Esophagus squamous epithelium (tissue), 5 donors: ENCODE measurements around the gene PIP5K1B. TPM values are rescaled to one million over a fixed set of nuclear protein-coding genes. Genes with fewer than 3 reads are reported as not detected.

Source experiments
- DNase-seq: peaks from one replicate; lab custom pipeline; 2025; lab: John Stamatoyannopoulos, UW
- H3K27ac ChIP-seq, 4 donors: fragments of 200-600 bp; sonication (generic); one replicate each; pipeline ENCODE4 v1.5.1; 2016 to 2019; ENCODE audit warnings: mild to moderate bottlenecking in 1 of 4
- H3K27me3 ChIP-seq, 4 donors: fragments of 200-600 bp; sonication (generic); 1 replicate in 3 of 4; 2 replicates in 1 of 4; pipeline versions ENCODE4 v1.5.1 to v1.6.0; 2017 to 2021; ENCODE audit warnings: antibody characterized with exemption in 1 of 4
- H3K36me3 ChIP-seq, 3 donors: fragments of 200-600 bp; sonication (generic); one replicate each; pipeline ENCODE4 v1.5.1; 2016 to 2019
- H3K4me1 ChIP-seq, 3 donors: fragments of 200-600 bp; sonication (generic); one replicate each; pipeline ENCODE4 v1.5.1; 2017 to 2019
- H3K4me3 ChIP-seq, 4 donors: fragments of 200-600 bp; sonication (generic); 1 replicate in 3 of 4; 2 replicates in 1 of 4; pipeline ENCODE4 v1.5.1; 2016 to 2019; ENCODE audit warnings: mild to moderate bottlenecking in 2 of 4, moderate library complexity in 1 of 4
- H3K9me3 ChIP-seq, 3 donors: fragments of 200-600 bp; sonication (generic); one replicate each; pipeline ENCODE4 v1.5.1; 2016 to 2019
- POLR2A ChIP-seq, 4 donors: fragments of 450-650 bp; IDR thresholded peaks; one replicate each; pipeline ENCODE4 v1.6.1; 2017; ENCODE audit warnings: antibody characterized with exemption in 4 of 4, mild to moderate bottlenecking in 4 of 4, moderate library complexity in 3 of 4
- WGBS, 2 donors: methylation state at CpG; one replicate each; pipeline ENCODE4 v1.1.5; 2018; 5-methylcytosine and 5-hydroxymethylcytosine counted together
- intact Hi-C: fragments of 100-400 bp; cut with DNase I; formaldehyde crosslinking; loops from one replicate; pipeline ENCODE4 v1.15.0; 2022
- total RNA-seq, 4 donors: library from RNA; depleted of rRNA; stranded (reverse); fragments of >200 nt; gene quantifications; one replicate each; pipeline ENCODE4 v1.1.0, GENCODE V29; 2016
- TF ChIP-seq, protein P1 (sequence below), 6 experiments: fragments of 450-650 bp in 4 of 6; fragments of 200-600 bp in 2 of 6; sonication (generic) in 2 of 6; IDR thresholded peaks; one replicate each; pipeline ENCODE4 v1.5.1; 2016 to 2019; ENCODE audit warnings: antibody characterized with exemption in 6 of 6, mild to moderate bottlenecking in 4 of 6, moderate library complexity in 4 of 6
- donor health status: DM: yes; HTN: yes; CAD: no.

Gene PIP5K1B
- total RNA-seq, 4 donors from 2014 or later = 0.38 to 0.97 (median 0.56) TPM; not detected in 1

DNA sequence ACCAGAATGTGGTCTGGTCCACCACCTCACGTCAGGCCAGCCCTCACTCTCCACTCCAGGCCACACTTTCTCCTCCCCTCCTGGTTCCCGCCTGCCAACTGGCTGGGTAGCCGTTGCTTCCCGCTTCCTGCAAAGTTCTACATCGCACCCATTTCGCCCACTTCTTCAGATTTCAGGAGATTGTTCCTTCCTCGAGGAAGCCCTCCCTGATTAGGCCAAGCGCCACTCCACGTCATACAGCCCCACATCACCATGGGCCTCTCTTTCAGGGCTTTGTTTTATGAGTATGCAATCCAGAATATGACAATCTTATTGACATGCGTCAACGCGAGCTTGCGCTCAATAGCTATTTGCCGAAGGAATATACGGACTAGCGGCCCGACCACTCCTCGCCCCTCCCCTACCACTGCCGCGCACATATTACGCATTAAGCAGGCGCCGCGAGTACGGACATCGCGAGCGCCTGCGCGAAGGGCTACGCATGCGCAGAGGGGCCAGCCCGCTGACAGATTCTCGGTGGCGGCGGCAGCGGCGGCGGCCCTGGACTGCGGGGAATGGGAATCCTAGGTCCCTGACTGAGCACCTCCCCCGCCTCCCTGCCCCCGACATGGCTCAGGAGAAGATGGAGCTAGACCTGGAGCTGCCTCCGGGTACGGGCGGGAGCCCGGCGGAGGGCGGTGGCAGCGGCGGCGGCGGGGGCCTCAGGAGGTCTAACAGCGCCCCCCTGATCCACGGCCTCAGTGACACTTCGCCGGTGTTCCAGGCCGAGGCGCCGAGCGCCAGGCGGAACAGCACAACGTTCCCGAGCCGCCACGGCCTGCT, 74.7 kb downstream of the PIP5K1B start:
- Histone ChIP-seq H3K27ac (peak overlapping the region; percentile 92 to 95 (median 92)), H3K4me1 (peaks cover 9 to 91% (median 39%) of the 10 kb centered on the region in 3 donors), H3K27me3 (no peaks in the 10 kb centered on the region), H3K4me3 (peak overlapping the region; percentile 68 to 87 (median 73)), H3K9me3 (no peaks in the 10 kb centered on the region), H3K36me3 (no peaks in the 10 kb centered on the region)
- peak in 3 of 4 donors; percentile 81 to 91 (median 90) for TF ChIP-seq POLR2A (IDR thresholded peaks at IDR 0.05)
- TF ChIP-seq, protein P1, sequence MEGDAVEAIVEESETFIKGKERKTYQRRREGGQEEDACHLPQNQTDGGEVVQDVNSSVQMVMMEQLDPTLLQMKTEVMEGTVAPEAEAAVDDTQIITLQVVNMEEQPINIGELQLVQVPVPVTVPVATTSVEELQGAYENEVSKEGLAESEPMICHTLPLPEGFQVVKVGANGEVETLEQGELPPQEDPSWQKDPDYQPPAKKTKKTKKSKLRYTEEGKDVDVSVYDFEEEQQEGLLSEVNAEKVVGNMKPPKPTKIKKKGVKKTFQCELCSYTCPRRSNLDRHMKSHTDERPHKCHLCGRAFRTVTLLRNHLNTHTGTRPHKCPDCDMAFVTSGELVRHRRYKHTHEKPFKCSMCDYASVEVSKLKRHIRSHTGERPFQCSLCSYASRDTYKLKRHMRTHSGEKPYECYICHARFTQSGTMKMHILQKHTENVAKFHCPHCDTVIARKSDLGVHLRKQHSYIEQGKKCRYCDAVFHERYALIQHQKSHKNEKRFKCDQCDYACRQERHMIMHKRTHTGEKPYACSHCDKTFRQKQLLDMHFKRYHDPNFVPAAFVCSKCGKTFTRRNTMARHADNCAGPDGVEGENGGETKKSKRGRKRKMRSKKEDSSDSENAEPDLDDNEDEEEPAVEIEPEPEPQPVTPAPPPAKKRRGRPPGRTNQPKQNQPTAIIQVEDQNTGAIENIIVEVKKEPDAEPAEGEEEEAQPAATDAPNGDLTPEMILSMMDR (IDR thresholded peaks at IDR 0.05) = peak; percentile 11 to 65 (median 20)
- DNase-seq = peak; percentile 70
- intact Hi-C loops = no loop called here
- 2 to 4% methylated on average over 9 to 12 of the region's 65 CpGs for WGBS, 2 donors

DNA sequence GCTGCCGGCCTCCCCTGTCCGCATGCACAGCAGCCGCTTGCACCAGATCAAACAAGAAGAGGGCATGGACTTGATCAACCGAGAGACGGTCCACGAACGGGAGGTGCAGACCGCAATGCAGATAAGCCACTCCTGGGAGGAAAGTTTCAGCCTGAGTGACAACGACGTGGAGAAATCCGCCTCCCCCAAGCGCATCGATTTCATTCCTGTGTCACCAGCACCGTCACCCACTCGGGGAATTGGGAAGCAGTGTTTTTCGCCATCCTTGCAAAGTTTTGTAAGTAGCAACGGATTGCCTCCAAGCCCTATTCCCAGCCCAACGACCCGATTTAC, 75.3 kb downstream of the PIP5K1B start:
- no peaks in the 10 kb centered on the region for H3K9me3 ChIP-seq
- TF ChIP-seq POLR2A (IDR thresholded peaks at IDR 0.05) = no peak
- TF ChIP-seq, protein P1 (IDR thresholded peaks at IDR 0.05) = no peak
- peak overlapping the region; percentile 68 to 87 (median 73) for H3K4me3 ChIP-seq
- peaks cover 9 to 88% (median 39%) of the 10 kb centered on the region in 3 donors for H3K4me1 ChIP-seq
- WGBS, 2 donors = 7 to 10% methylated on average over 2 to 4 of the region's 19 CpGs
- intact Hi-C loops = no loop called here
- no peak for DNase-seq
- no peaks in the 10 kb centered on the region for H3K27me3 ChIP-seq
- H3K36me3 ChIP-seq = no peaks in the 10 kb centered on the region
- peak overlapping the region; percentile 92 to 95 (median 92) for H3K27ac ChIP-seq

DNA sequence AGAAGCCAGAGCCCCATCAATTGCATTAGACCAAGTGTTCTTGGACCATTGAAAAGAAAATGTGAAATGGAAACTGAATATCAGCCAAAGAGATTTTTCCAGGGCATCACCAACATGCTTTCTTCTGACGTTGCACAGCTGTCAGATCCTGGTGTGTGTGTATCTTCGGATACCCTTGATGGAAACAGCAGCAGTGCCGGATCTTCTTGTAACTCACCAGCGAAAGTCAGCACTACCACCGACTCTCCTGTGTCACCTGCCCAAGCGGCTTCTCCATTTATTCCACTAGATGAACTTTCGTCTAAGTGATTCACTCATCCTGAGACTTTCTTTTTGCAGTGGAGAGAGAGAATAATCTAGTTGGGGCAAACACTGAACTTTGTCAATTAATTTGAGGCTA, 75.7 kb downstream of the PIP5K1B start:
- Histone ChIP-seq H3K4me1 (peaks cover 9 to 87% (median 39%) of the 10 kb centered on the region in 3 donors), H3K9me3 (no peaks in the 10 kb centered on the region), H3K27ac (peak overlapping the region; percentile 92 to 95 (median 92)), H3K4me3 (peak overlapping the region; percentile 68 to 87 (median 73)), H3K36me3 (no peaks in the 10 kb centered on the region), H3K27me3 (no peaks in the 10 kb centered on the region)
- intact Hi-C loops = no loop called here
- no peak for DNase-seq
- 12 to 14% methylated on average over 7 of the region's 7 CpGs for WGBS, 2 donors
- TF ChIP-seq, protein P1 (IDR thresholded peaks at IDR 0.05) = no peak
- TF ChIP-seq POLR2A (IDR thresholded peaks at IDR 0.05) = no peak

GRCh38 chr9:68781928-68782327, 76.9 kb downstream of the PIP5K1B start:
- Histone ChIP-seq H3K9me3 (no peaks in the 10 kb centered on the region), H3K4me1 (peaks cover 9 to 81% (median 39%) of the 10 kb centered on the region in 3 donors), H3K27me3 (no peaks in the 10 kb centered on the region), H3K27ac (no peak overlapping the region), H3K4me3 (peak overlapping the region in 1 of 4 donors; percentile 24), H3K36me3 (no peaks in the 10 kb centered on the region)
- intact Hi-C loops = no loop called here
- TF ChIP-seq, protein P1 (IDR thresholded peaks at IDR 0.05) = no peak
- TF ChIP-seq POLR2A (IDR thresholded peaks at IDR 0.05) = no peak
- no peak for DNase-seq

- H3K27ac ChIP-seq = no peak overlapping the region
- 76 to 82% methylated on average over 3 of the region's 3 CpGs for WGBS, 2 donors
- intact Hi-C loops = no loop called here
These were observed 77.5 kb downstream of the PIP5K1B start for GRCh38 chr9:68782546-68782945.

More at GRCh38 chr9:68782546-68782945, 77.5 kb downstream of the PIP5K1B start:
- H3K4me1 ChIP-seq = peaks cover 9 to 75% (median 39%) of the 10 kb centered on the region in 3 donors
- H3K4me3 ChIP-seq = no peak overlapping the region
- DNase-seq = no peak
- TF ChIP-seq, protein P1 (IDR thresholded peaks at IDR 0.05) = no peak
- TF ChIP-seq POLR2A (IDR thresholded peaks at IDR 0.05) = no peak
- H3K27me3 ChIP-seq = no peaks in the 10 kb centered on the region
- no peaks in the 10 kb centered on the region for H3K36me3 ChIP-seq
- H3K9me3 ChIP-seq = no peaks in the 10 kb centered on the region
